B cell (primary cell): Measurements from ENCODE around the gene SLC5A12. TPM values are rescaled to one million over a fixed set of nuclear protein-coding genes. Genes with fewer than 3 reads are reported as not detected.

ENCODE experiments used
- ATAC-seq: fragments of 200-7000 bp; cut with Tn5 transposase; one replicate; pipeline ENCODE4 v1.10.0; 2021; ENCODE audit warnings: low read depth, mild to moderate bottlenecking, moderate number of reproducible peaks, moderate library complexity
- CTCF ChIA-PET: fragments of 350-600 bp; sonication (Branson Sonifier 250); formaldehyde crosslinking; loops from one replicate; lab custom pipeline; 2021; ENCODE audit warnings: antibody characterized with exemption, inconsistent platforms; lab: Charles Lee
- POLR2A ChIA-PET: fragments of 350-600 bp; sonication (Branson Sonifier 250); formaldehyde crosslinking; loops from one replicate; lab custom pipeline; 2021; ENCODE audit warnings: antibody characterized with exemption; lab: Charles Lee
- DNase-seq: peaks from one replicate; pipeline ENCODE4 v3.0.0; 2013
- H2AFZ ChIP-seq: 2 replicates; pipeline ENCODE4 v1.6.1; 2012; ENCODE audit warnings: mild to moderate bottlenecking, low read depth, low read length; ENCODE audit not compliant: insufficient read depth, poor library complexity, severe bottlenecking
- H3K27ac ChIP-seq, 2 donors: 1 replicate in 1 of 2; 2 replicates in 1 of 2; pipeline ENCODE4 v1.5.1; 2012 to 2013; ENCODE audit warnings: low read length in 2 of 2, mild to moderate bottlenecking in 2 of 2, moderate library complexity in 1 of 2
- H3K27me3 ChIP-seq, 4 experiments: fragments of 200-600 bp in 1 of 4; sonication (generic) in 1 of 4; replicated peaks in 1 of 4; 1 replicate in 2 of 4; 2 replicates in 2 of 4; pipeline versions ENCODE4 v1.6.1 to v1.7.0; 2013 to 2016; ENCODE audit warnings: low read length in 3 of 4, mild to moderate bottlenecking in 2 of 4, mixed read lengths in 1 of 4, moderate library complexity in 1 of 4; ENCODE audit not compliant: insufficient read depth in 4 of 4, control insufficient read depth in 3 of 4; ENCODE audit errors: control extremely low read depth in 1 of 4
- H3K36me3 ChIP-seq, 2 experiments: replicated peaks in 1 of 2; 1 replicate in 1 of 2; 2 replicates in 1 of 2; pipeline versions ENCODE4 v1.6.1 to v1.7.1; 2013; ENCODE audit warnings: low read length in 1 of 2; ENCODE audit not compliant: insufficient read depth in 2 of 2, control insufficient read depth in 1 of 2; ENCODE audit errors: control extremely low read depth in 1 of 2, extremely low read depth in 1 of 2
- H3K4me1 ChIP-seq, 2 donors: fragments of 200-600 bp in 1 of 2; sonication (generic) in 1 of 2; 1 replicate in 1 of 2; 2 replicates in 1 of 2; pipeline versions ENCODE4 v1.5.1 to v1.6.1; 2013 to 2017; ENCODE audit warnings: low read length in 2 of 2; ENCODE audit not compliant: control insufficient read depth in 2 of 2, insufficient read depth in 2 of 2
- H3K4me2 ChIP-seq: replicated peaks from 2 replicates; pipeline ENCODE3; 2012; ENCODE audit warnings: mild to moderate bottlenecking, low read depth, low read length; ENCODE audit not compliant: poor library complexity, severe bottlenecking
- H3K4me3 ChIP-seq, 5 experiments: fragments of 200-600 bp in 1 of 5; sonication (generic) in 1 of 5; 1 replicate in 3 of 5; 2 replicates in 2 of 5; pipeline versions ENCODE4 v1.5.1 to v1.7.0; 2011 to 2016; ENCODE audit warnings: low read length in 4 of 5, mild to moderate bottlenecking in 4 of 5, low read depth in 2 of 5, control low read depth in 1 of 5, moderate library complexity in 1 of 5; ENCODE audit not compliant: insufficient read depth in 1 of 5; ENCODE audit errors: control extremely low read depth in 1 of 5, extremely low read depth in 1 of 5
- H3K79me2 ChIP-seq: fragments of 200-600 bp; sonication (generic); one replicate; pipeline ENCODE4 v1.6.0; 2016; ENCODE audit warnings: low read length; ENCODE audit not compliant: control insufficient read depth, insufficient read depth
- H3K9ac ChIP-seq: fragments of 200-600 bp; sonication (generic); 2 replicates; pipeline ENCODE4 v1.6.1; 2017; ENCODE audit warnings: mild to moderate bottlenecking, low read length, moderate library complexity
- H3K9me3 ChIP-seq, 3 donors: one replicate each; pipeline versions ENCODE4 v1.6.1 to v1.7.1; 2013; ENCODE audit warnings: low read length in 2 of 3; ENCODE audit not compliant: control insufficient read depth in 2 of 3, insufficient read depth in 1 of 3; ENCODE audit errors: control extremely low read depth in 1 of 3
- H4K20me1 ChIP-seq: 2 replicates; pipeline ENCODE4 v1.6.0; 2012; ENCODE audit warnings: mild to moderate bottlenecking, low read length; ENCODE audit not compliant: insufficient read depth, control insufficient read depth, poor library complexity, severe bottlenecking
- H3K27ac Mint-ChIP-seq: one replicate; pipeline ENCODE4 v1.8.0; 2021; ENCODE audit warnings: mixed read lengths
- H3K27me3 Mint-ChIP-seq: one replicate; pipeline ENCODE4 v1.8.0; 2021; ENCODE audit warnings: mixed read lengths
- H3K4me1 Mint-ChIP-seq: one replicate; pipeline ENCODE4 v1.8.0; 2021; ENCODE audit warnings: mixed read lengths
- H3K4me3 Mint-ChIP-seq: one replicate; pipeline ENCODE4 v1.8.0; 2021; ENCODE audit warnings: mixed read lengths
- H3K9me3 Mint-ChIP-seq: one replicate; pipeline ENCODE4 v1.8.0; 2022; ENCODE audit warnings: mixed read lengths; ENCODE audit not compliant: insufficient read depth
- EZH2 ChIP-seq: IDR thresholded peaks from 2 replicates; pipeline ENCODE4 v1.6.1; 2012; ENCODE audit warnings: borderline replicate concordance, low read depth, mild to moderate bottlenecking, moderate library complexity, low read length; ENCODE audit not compliant: insufficient read depth, poor library complexity, severe bottlenecking
- WGBS: methylation state at CpG from one replicate; pipeline ENCODE4 v1.1.5; 2013; ENCODE audit warnings: missing lambda C conversion rate; ENCODE audit not compliant: insufficient coverage; 5-methylcytosine and 5-hydroxymethylcytosine counted together
- intact Hi-C: fragments of 100-400 bp; cut with micrococcal nuclease; formaldehyde crosslinking; loops from one replicate; pipeline ENCODE4 v1.10.0; 2022
- polyA plus RNA-seq: library from polyadenylated mRNA; depleted of rRNA; stranded (reverse); fragments of >200 nt; gene quantifications from 2 replicates; pipeline ENCODE4 v1.2.3, GENCODE V29; 2012
- total RNA-seq, 2 donors: library from RNA; stranded (reverse); fragments of 120-200 nt in 1 of 2; gene quantifications; 1 replicate in 1 of 2; 2 replicates in 1 of 2; pipeline versions ENCODE4 v1.2.3 to v1.2.4, GENCODE V29; 2013 to 2022
- TF ChIP-seq, protein P1 (sequence below): fragments of 200-600 bp; IDR thresholded peaks from one replicate; pipeline ENCODE4 v1.8.0; 2022; ENCODE audit warnings: antibody characterized with exemption, mild to moderate bottlenecking

The SLC5A12 gene
- total and polyA plus RNA-seq, 2 donors (not counting 1 experiment from before 2014, with no cell fraction given): not detected

DNA sequence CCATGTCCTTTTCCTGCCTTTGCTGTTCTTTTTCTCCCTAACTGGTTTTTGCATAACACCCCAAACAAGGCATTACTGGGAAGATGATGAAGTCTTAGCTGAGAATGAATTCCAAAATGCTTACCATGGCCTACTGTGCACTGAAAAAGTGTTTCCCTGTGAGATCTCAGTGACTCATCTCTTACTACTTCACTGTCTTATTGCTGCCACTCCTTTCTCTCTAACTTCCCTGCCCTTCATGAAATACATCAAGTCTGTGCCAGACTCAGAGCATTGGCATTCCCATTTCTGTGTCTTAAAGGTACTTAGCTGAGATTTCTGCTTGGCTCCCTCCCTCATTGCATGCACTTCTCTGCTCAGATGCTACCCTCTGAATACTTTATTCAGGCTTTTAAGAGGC, 100.7 kb downstream of the SLC5A12 start:
- ChIA-PET CTCF (no interaction called here), POLR2A (no interaction called here)
- Histone ChIP-seq H4K20me1 (no peaks in the 10 kb centered on the region), H3K36me3 (no peaks in the 10 kb centered on the region), H3K9ac (no peak overlapping the region), H3K79me2 (no peaks in the 10 kb centered on the region), H3K9me3 (no peaks in the 10 kb centered on the region), H3K4me3 (no peak overlapping the region), H3K4me1 (no peaks in the 10 kb centered on the region), H3K4me2 (no peak overlapping the region), H3K27ac (no peak overlapping the region), H2AFZ (no peak overlapping the region), H3K27me3 (no peaks in the 10 kb centered on the region)
- Mint-ChIP-seq H3K4me3 (no peak overlapping the region), H3K27ac (no peak overlapping the region), H3K9me3 (no peaks in the 10 kb centered on the region), H3K4me1 (no peaks in the 10 kb centered on the region), H3K27me3 (no peaks in the 10 kb centered on the region)
- ATAC-seq: no peak
- TF ChIP-seq, protein P1, sequence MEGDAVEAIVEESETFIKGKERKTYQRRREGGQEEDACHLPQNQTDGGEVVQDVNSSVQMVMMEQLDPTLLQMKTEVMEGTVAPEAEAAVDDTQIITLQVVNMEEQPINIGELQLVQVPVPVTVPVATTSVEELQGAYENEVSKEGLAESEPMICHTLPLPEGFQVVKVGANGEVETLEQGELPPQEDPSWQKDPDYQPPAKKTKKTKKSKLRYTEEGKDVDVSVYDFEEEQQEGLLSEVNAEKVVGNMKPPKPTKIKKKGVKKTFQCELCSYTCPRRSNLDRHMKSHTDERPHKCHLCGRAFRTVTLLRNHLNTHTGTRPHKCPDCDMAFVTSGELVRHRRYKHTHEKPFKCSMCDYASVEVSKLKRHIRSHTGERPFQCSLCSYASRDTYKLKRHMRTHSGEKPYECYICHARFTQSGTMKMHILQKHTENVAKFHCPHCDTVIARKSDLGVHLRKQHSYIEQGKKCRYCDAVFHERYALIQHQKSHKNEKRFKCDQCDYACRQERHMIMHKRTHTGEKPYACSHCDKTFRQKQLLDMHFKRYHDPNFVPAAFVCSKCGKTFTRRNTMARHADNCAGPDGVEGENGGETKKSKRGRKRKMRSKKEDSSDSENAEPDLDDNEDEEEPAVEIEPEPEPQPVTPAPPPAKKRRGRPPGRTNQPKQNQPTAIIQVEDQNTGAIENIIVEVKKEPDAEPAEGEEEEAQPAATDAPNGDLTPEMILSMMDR: no peak
- no peak for DNase-seq
- intact Hi-C loops: no loop called here

GRCh38 chr11:26620282-26621045, 101.4 kb downstream of the SLC5A12 start:
- Mint-ChIP-seq H3K4me1 (no peaks in the 10 kb centered on the region), H3K27ac (no peak overlapping the region), H3K9me3 (no peaks in the 10 kb centered on the region), H3K4me3 (no peak overlapping the region), H3K27me3 (no peaks in the 10 kb centered on the region)
- ChIA-PET CTCF (no interaction called here), POLR2A (no interaction called here)
- ATAC-seq (no peak), DNase-seq (no peak)
- Histone ChIP-seq H3K9me3 (no peaks in the 10 kb centered on the region), H3K9ac (no peak overlapping the region), H4K20me1 (no peaks in the 10 kb centered on the region), H3K4me1 (no peaks in the 10 kb centered on the region), H3K4me2 (no peak overlapping the region), H2AFZ (no peak overlapping the region), H3K79me2 (no peaks in the 10 kb centered on the region), H3K36me3 (no peaks in the 10 kb centered on the region), H3K4me3 (no peak overlapping the region), H3K27me3 (no peaks in the 10 kb centered on the region), H3K27ac (no peak overlapping the region)
- TF ChIP-seq, protein P1: no peak
- TF ChIP-seq EZH2: no peak
- intact Hi-C loops: no loop called here
- WGBS: 100% methylated on average over 1 of the region's 1 CpG
